HepG2 (cell line): Measurements from ENCODE around the gene GNRH2. TPM values are rescaled to one million over a fixed set of nuclear protein-coding genes. Genes with fewer than 3 reads are reported as not detected.

ENCODE experiments used
- HOXA9 ChIP-seq: sonication (generic); formaldehyde crosslinking; IDR thresholded peaks from 2 replicates; pipeline ENCODE4 v1.8.1; 2022; ENCODE audit warnings: missing genetic modification reagents, mild to moderate bottlenecking, moderate library complexity, borderline replicate concordance
- ZNF773 ChIP-seq: sonication (generic); formaldehyde crosslinking; IDR thresholded peaks from 2 replicates; pipeline ENCODE4 v1.4.0; 2020; ENCODE audit warnings: missing genetic modification reagents, borderline replicate concordance
- polyA plus RNA-seq, 8 experiments: library from polyadenylated mRNA; depleted of rRNA in 3 of 8; stranded (reverse) in 7 of 8; unstranded in 1 of 8; fragments of >200 nt; fragmentation: Illumina TruSeq in 4 of 8; extraction: Trizol in 4 of 8; gene quantifications; 2 replicates each; pipeline versions ENCODE4 v1.2.1 to v1.2.3, GENCODE V29; 2011 to 2016; ENCODE audit warnings: low read depth in 4 of 8, missing spikeins in 1 of 8, mixed read lengths in 1 of 8; ENCODE audit not compliant: insufficient read depth in 1 of 8
- total RNA-seq, 5 experiments: library from RNA; depleted of rRNA; stranded (reverse); fragments of >200 nt; fragmentation: Illumina TruSeq; extraction: Trizol; gene quantifications; 2 replicates each; pipeline ENCODE4 v1.2.3, GENCODE V29; 2016; ENCODE audit warnings: low read depth in 1 of 5
- TF ChIP-seq, protein P1 (sequence below): sonication (generic); formaldehyde crosslinking; IDR thresholded peaks from 2 replicates; pipeline ENCODE4 v1.4.0; 2020; ENCODE audit warnings: mild to moderate bottlenecking, missing genetic modification reagents
- TF ChIP-seq, protein P2 (sequence below), 2 experiments: IDR thresholded peaks; 2 replicates each; pipeline ENCODE4 v1.6.1; 2011 to 2012; ENCODE audit warnings: low read length in 2 of 2, borderline replicate concordance in 1 of 2, low read depth in 1 of 2, mild to moderate bottlenecking in 1 of 2, moderate library complexity in 1 of 2
- TF ChIP-seq, protein P3 (sequence below): sonication (generic); formaldehyde crosslinking; IDR thresholded peaks from 2 replicates; pipeline ENCODE4 v1.4.0; 2020; ENCODE audit warnings: mild to moderate bottlenecking, missing genetic modification reagents, borderline replicate concordance
- TF ChIP-seq, protein P4 (sequence below): sonication (generic); formaldehyde crosslinking; IDR thresholded peaks from 2 replicates; pipeline ENCODE4 v1.5.0; 2020; ENCODE audit warnings: missing genetic modification reagents

Gene GNRH2
- total and polyA plus RNA-seq, 2 of the 13 experiments (the other 11 are each of a cell fraction or from before 2014, with no cell fraction given), result 0.28 TPM; not detected in 1

DNA sequence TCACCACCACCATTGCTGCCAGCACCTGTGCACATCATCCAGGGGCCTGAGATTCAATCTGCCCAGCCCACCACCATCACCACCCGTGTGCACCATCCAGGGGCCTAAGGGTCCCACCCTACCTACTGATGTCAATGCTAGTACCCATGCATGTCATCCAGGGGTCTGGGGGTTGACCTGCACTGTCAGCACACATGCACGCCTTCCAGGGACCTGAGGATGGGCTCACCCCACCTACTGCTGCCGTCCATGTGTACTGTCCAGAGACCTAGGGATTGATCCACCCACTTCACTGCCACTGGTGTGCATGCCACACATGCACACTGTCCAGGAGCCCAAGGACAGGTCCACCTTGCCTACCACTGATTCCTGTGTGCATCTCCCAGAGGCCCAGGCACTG, 16.1 kb downstream of the GNRH2 start (continued):
- TF ChIP-seq, protein P1, sequence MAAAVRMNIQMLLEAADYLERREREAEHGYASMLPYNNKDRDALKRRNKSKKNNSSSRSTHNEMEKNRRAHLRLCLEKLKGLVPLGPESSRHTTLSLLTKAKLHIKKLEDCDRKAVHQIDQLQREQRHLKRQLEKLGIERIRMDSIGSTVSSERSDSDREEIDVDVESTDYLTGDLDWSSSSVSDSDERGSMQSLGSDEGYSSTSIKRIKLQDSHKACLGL, result 0 out of 2 replicates have a peak, but pooled peaks have one; percentile 19
- TF ChIP-seq, protein P2, sequence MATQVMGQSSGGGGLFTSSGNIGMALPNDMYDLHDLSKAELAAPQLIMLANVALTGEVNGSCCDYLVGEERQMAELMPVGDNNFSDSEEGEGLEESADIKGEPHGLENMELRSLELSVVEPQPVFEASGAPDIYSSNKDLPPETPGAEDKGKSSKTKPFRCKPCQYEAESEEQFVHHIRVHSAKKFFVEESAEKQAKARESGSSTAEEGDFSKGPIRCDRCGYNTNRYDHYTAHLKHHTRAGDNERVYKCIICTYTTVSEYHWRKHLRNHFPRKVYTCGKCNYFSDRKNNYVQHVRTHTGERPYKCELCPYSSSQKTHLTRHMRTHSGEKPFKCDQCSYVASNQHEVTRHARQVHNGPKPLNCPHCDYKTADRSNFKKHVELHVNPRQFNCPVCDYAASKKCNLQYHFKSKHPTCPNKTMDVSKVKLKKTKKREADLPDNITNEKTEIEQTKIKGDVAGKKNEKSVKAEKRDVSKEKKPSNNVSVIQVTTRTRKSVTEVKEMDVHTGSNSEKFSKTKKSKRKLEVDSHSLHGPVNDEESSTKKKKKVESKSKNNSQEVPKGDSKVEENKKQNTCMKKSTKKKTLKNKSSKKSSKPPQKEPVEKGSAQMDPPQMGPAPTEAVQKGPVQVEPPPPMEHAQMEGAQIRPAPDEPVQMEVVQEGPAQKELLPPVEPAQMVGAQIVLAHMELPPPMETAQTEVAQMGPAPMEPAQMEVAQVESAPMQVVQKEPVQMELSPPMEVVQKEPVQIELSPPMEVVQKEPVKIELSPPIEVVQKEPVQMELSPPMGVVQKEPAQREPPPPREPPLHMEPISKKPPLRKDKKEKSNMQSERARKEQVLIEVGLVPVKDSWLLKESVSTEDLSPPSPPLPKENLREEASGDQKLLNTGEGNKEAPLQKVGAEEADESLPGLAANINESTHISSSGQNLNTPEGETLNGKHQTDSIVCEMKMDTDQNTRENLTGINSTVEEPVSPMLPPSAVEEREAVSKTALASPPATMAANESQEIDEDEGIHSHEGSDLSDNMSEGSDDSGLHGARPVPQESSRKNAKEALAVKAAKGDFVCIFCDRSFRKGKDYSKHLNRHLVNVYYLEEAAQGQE (IDR thresholded peaks at IDR 0.05; ENCODE audit: borderline replicate concordance in 1 of 2, low read depth in 1 of 2, low read length in 2 of 2), result no peak
- TF ChIP-seq, protein P3, sequence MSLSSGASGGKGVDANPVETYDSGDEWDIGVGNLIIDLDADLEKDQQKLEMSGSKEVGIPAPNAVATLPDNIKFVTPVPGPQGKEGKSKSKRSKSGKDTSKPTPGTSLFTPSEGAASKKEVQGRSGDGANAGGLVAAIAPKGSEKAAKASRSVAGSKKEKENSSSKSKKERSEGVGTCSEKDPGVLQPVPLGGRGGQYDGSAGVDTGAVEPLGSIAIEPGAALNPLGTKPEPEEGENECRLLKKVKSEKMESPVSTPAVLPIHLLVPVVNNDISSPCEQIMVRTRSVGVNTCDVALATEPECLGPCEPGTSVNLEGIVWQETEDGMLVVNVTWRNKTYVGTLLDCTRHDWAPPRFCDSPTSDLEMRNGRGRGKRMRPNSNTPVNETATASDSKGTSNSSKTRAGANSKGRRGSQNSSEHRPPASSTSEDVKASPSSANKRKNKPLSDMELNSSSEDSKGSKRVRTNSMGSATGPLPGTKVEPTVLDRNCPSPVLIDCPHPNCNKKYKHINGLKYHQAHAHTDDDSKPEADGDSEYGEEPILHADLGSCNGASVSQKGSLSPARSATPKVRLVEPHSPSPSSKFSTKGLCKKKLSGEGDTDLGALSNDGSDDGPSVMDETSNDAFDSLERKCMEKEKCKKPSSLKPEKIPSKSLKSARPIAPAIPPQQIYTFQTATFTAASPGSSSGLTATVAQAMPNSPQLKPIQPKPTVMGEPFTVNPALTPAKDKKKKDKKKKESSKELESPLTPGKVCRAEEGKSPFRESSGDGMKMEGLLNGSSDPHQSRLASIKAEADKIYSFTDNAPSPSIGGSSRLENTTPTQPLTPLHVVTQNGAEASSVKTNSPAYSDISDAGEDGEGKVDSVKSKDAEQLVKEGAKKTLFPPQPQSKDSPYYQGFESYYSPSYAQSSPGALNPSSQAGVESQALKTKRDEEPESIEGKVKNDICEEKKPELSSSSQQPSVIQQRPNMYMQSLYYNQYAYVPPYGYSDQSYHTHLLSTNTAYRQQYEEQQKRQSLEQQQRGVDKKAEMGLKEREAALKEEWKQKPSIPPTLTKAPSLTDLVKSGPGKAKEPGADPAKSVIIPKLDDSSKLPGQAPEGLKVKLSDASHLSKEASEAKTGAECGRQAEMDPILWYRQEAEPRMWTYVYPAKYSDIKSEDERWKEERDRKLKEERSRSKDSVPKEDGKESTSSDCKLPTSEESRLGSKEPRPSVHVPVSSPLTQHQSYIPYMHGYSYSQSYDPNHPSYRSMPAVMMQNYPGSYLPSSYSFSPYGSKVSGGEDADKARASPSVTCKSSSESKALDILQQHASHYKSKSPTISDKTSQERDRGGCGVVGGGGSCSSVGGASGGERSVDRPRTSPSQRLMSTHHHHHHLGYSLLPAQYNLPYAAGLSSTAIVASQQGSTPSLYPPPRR (CRISPR knock-in tag), result 0 out of 2 replicates have a peak, but pooled peaks have one; percentile 16
- no peak for TF ChIP-seq ZNF773
- TF ChIP-seq, protein P4, sequence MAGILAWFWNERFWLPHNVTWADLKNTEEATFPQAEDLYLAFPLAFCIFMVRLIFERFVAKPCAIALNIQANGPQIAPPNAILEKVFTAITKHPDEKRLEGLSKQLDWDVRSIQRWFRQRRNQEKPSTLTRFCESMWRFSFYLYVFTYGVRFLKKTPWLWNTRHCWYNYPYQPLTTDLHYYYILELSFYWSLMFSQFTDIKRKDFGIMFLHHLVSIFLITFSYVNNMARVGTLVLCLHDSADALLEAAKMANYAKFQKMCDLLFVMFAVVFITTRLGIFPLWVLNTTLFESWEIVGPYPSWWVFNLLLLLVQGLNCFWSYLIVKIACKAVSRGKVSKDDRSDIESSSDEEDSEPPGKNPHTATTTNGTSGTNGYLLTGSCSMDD (CRISPR knock-in tag), result 0 out of 2 replicates have a peak, but pooled peaks have one; percentile 21
- TF ChIP-seq HOXA9 (CRISPR knock-in tag), result no peak
